HepG2 (cell line): ENCODE measurements around the gene TFCP2L1. TPM values are rescaled to one million over a fixed set of nuclear protein-coding genes. Genes with fewer than 3 reads are reported as not detected.

ENCODE experiments used
- ATAC-seq: fragments of 200-7000 bp; cut with Tn5 transposase; 3 replicates; pipeline ENCODE4 v1.9.1; 2020; ENCODE audit warnings: mild to moderate bottlenecking, moderate library complexity
- BruUV-seq: library from RNA; stranded (reverse); fragments of 400-500 nt; replicated peaks from 2 replicates; lab custom pipeline; 2021; lab: Mats Ljungman, UMichigan
- CTCF ChIA-PET: fragments of 300-600 bp; formaldehyde crosslinking; extraction: SDS; loops from one replicate; lab custom pipeline; 2021; ENCODE audit warnings: low total read pairs, inconsistent platforms, low intra/inter-chr PET ratio; lab: Yijun Ruan, JAX
- POLR2A ChIA-PET: fragments of 350-600 bp; sonication (Branson Sonifier 250); formaldehyde crosslinking; loops from one replicate; lab custom pipeline; 2020; ENCODE audit warnings: antibody characterized with exemption, inconsistent platforms; lab: Yijun Ruan, JAX
- DNase-seq: peaks from one replicate; pipeline ENCODE4 v3.0.0-alpha.2; 2015; ENCODE audit warnings: low spot score
- FAIRE-seq: peaks from 3 replicates; lab custom pipeline; 2011; peaks lifted over from hg19 to GRCh38; lab: Jason Lieb, UNC
- H2AFZ ChIP-seq: one replicate; pipeline ENCODE4 v1.6.1; 2011; ENCODE audit warnings: low read length, inconsistent platforms
- H3K27ac ChIP-seq: fragments of 300-600 bp; 3 replicates; pipeline ENCODE4 v1.8.0; 2011; ENCODE audit warnings: mixed run types, mild to moderate bottlenecking, mixed read lengths, low read length, inconsistent platforms; ENCODE audit not compliant: insufficient read depth; ENCODE audit errors: extremely low read length
- H3K27me3 ChIP-seq, 2 experiments: fragments of 200-600 bp in 1 of 2; 2 replicates in 1 of 2; 3 replicates in 1 of 2; pipeline versions ENCODE4 v1.6.0 to v1.8.0; 2011; ENCODE audit warnings: low read length in 2 of 2, mild to moderate bottlenecking in 2 of 2, moderate library complexity in 2 of 2, inconsistent platforms in 1 of 2; ENCODE audit not compliant: insufficient read depth in 2 of 2, control insufficient read depth in 1 of 2
- H3K36me3 ChIP-seq, 2 experiments: fragments of 200-600 bp in 1 of 2; replicated peaks in 1 of 2; 2 replicates in 1 of 2; 3 replicates in 1 of 2; pipeline versions ENCODE4 v1.5.1 to v1.8.0; 2011; ENCODE audit warnings: low read length in 2 of 2, inconsistent platforms in 1 of 2; ENCODE audit not compliant: insufficient read depth in 2 of 2, control insufficient read depth in 1 of 2
- H3K4me1 ChIP-seq: 2 replicates; pipeline ENCODE4 v1.5.1; 2012; ENCODE audit warnings: low read length, inconsistent platforms; ENCODE audit not compliant: insufficient read depth
- H3K4me2 ChIP-seq: 2 replicates; pipeline ENCODE4 v1.6.0; 2011; ENCODE audit warnings: low read depth, low read length, inconsistent platforms
- H3K4me3 ChIP-seq, 3 experiments: fragments of 200-600 bp in 1 of 3; sonication (generic), shearing (Covaris generic) in 1 of 3; replicated peaks in 1 of 3; 2 replicates each; pipeline ENCODE4 v1.5.1; 2011 to 2016; ENCODE audit warnings: low read length in 3 of 3, inconsistent platforms in 2 of 3, low read depth in 2 of 3, mild to moderate bottlenecking in 2 of 3, control low read depth in 1 of 3, mixed read lengths in 1 of 3; ENCODE audit not compliant: insufficient read depth in 1 of 3
- H3K79me2 ChIP-seq: one replicate; pipeline ENCODE4 v1.6.1; 2011; ENCODE audit warnings: low read length, inconsistent platforms; ENCODE audit not compliant: insufficient read depth
- H3K9ac ChIP-seq: 2 replicates; pipeline ENCODE4 v1.6.0; 2011; ENCODE audit warnings: mild to moderate bottlenecking, low read depth, low read length, inconsistent platforms; ENCODE audit not compliant: insufficient read depth
- H3K9me3 ChIP-seq: 2 replicates; pipeline ENCODE4 v1.5.1; 2012; ENCODE audit warnings: mild to moderate bottlenecking, low read length
- H4K20me1 ChIP-seq: 2 replicates; pipeline ENCODE4 v1.6.0; 2011; ENCODE audit warnings: inconsistent platforms, mild to moderate bottlenecking, low read length, moderate library complexity; ENCODE audit not compliant: insufficient read depth
- ATF7 ChIP-seq, 2 experiments: fragments of 450-650 bp in 1 of 2; sonication (generic) in 1 of 2; formaldehyde crosslinking in 1 of 2; IDR thresholded peaks; 2 replicates each; pipeline versions ENCODE4 v1.4.0 to v1.6.1; 2016 to 2020; ENCODE audit warnings: antibody characterized with exemption in 1 of 2, mild to moderate bottlenecking in 1 of 2, missing genetic modification reagents in 1 of 2
- KDM3A ChIP-seq: IDR thresholded peaks from 2 replicates; pipeline ENCODE4 v1.6.1; 2018; ENCODE audit warnings: low read depth, missing compliant biosample characterization
- MAFF ChIP-seq: IDR thresholded peaks from 2 replicates; pipeline ENCODE4 v1.6.1; 2011; ENCODE audit warnings: low read depth, low read length, improper control_type of control experiment
- MAFK ChIP-seq, 2 experiments: IDR thresholded peaks in 1 of 2; conservative IDR thresholded peaks in 1 of 2; 2 replicates each; pipeline ENCODE4 v1.6.1; 2011; ENCODE audit warnings: improper control_type of control experiment in 2 of 2, low read length in 2 of 2
- MYNN ChIP-seq: sonication (generic); formaldehyde crosslinking; IDR thresholded peaks from 2 replicates; pipeline ENCODE4 v1.4.0; 2020; ENCODE audit warnings: mild to moderate bottlenecking, low read depth, missing genetic modification reagents
- NCOR1 ChIP-seq: fragments of 200-600 bp; sonication (generic); IDR thresholded peaks from 2 replicates; pipeline ENCODE4 v1.7.0; 2017; ENCODE audit warnings: antibody characterized with exemption, low read length, borderline replicate concordance
- ZNF747 ChIP-seq: sonication (generic); formaldehyde crosslinking; IDR thresholded peaks from 2 replicates; pipeline ENCODE4 v1.8.1; 2023; ENCODE audit warnings: missing genetic modification reagents, mild to moderate bottlenecking, borderline replicate concordance
- WGBS: methylation state at CpG from one replicate; pipeline ENCODE4 v1.1.6; 2017; ENCODE audit warnings: low lambda C conversion rate; 5-methylcytosine and 5-hydroxymethylcytosine counted together
- in situ Hi-C: cut with HindIII; loops from 2 replicates; pipeline ENCODE4 v1.10.0; 2017; ENCODE audit warnings: low pct_unique_long_range_greater_than_20kb; ENCODE audit not compliant: extremely low pct_ligation_motif_present
- intact Hi-C: fragments of 100-400 bp; cut with micrococcal nuclease; formaldehyde crosslinking; loops from one replicate; pipeline ENCODE4 v1.10.0; 2022; ENCODE audit not compliant: unreplicated experiment
- polyA plus RNA-seq, 8 experiments: library from polyadenylated mRNA; depleted of rRNA in 3 of 8; stranded (reverse) in 7 of 8; unstranded in 1 of 8; fragments of >200 nt; fragmentation: Illumina TruSeq in 4 of 8; extraction: Trizol in 4 of 8; gene quantifications; 2 replicates each; pipeline versions ENCODE4 v1.2.1 to v1.2.3, GENCODE V29; 2011 to 2016; ENCODE audit warnings: low read depth in 4 of 8, missing spikeins in 1 of 8, mixed read lengths in 1 of 8; ENCODE audit not compliant: insufficient read depth in 1 of 8
- total RNA-seq, 5 experiments: library from RNA; depleted of rRNA; stranded (reverse); fragments of >200 nt; fragmentation: Illumina TruSeq; extraction: Trizol; gene quantifications; 2 replicates each; pipeline ENCODE4 v1.2.3, GENCODE V29; 2016; ENCODE audit warnings: low read depth in 1 of 5
- TF ChIP-seq, protein P1 (sequence below): sonication (generic); formaldehyde crosslinking; IDR thresholded peaks from 2 replicates; pipeline ENCODE4 v1.4.0; 2020; ENCODE audit warnings: mild to moderate bottlenecking, low read depth, missing genetic modification reagents

TFCP2L1 gene
- total and polyA plus RNA-seq, 2 of the 13 experiments (the other 11 are each of a cell fraction or from before 2014, with no cell fraction given) = under 0.01 TPM; not detected in 1

DNA sequence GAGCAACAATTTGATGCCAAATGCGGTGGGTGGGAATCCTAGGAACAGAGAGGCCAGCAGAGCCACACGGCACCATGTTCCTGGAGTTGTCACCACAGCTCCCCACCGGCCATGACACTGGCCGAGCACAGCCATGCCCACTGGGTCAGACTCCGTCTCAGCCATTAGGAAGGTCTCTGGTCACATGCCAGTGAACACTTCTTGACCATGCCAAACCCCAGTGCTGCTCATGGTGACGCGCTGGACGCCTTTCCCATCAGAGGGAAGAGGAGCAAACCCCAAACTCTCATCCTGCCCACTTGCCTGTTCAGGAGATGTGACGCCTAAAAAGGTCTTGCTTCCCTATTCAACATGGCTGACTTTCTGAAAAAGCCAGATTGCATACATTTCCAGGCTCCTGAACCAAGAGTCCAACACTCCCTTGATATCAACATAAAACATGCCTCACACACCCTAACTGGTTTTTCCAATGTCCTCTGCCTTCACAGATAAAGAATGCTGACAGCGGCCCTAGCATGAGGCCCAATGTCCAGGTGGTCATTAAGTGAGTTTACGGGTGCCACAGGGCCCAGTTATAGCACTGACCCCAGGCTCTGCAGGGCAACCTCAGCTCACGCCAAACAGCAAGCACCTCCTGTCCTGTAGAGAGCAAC lies 31.9 kb downstream of the TFCP2L1 start (continued):
- TF ChIP-seq NCOR1 = no peak
- TF ChIP-seq, protein P1, sequence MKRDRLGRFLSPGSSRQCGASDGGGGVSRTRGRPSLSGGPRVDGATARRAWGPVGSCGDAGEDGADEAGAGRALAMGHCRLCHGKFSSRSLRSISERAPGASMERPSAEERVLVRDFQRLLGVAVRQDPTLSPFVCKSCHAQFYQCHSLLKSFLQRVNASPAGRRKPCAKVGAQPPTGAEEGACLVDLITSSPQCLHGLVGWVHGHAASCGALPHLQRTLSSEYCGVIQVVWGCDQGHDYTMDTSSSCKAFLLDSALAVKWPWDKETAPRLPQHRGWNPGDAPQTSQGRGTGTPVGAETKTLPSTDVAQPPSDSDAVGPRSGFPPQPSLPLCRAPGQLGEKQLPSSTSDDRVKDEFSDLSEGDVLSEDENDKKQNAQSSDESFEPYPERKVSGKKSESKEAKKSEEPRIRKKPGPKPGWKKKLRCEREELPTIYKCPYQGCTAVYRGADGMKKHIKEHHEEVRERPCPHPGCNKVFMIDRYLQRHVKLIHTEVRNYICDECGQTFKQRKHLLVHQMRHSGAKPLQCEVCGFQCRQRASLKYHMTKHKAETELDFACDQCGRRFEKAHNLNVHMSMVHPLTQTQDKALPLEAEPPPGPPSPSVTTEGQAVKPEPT (CRISPR knock-in tag) = no peak
- TF ChIP-seq ZNF747 = no peak
- TF ChIP-seq, all 625 proteins: peak for 0

DNA sequence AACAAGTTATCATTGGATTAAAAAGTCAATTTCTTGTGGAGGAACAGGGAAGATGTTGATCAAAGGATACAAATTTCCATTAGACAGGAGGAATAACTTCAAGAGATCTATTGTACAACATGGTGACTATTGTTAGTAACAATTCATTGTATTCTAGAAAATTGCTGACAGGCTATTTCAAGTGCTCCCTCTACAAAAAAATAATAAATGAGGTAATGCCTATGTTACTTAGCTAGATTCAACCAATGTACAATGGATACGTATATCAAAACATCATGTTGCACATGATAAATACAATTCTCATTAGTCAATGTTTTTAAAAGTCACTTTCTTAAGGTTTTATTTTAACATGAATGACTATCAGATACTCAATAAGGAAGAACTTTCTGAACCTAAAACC lies 33.5 kb downstream of the TFCP2L1 start:
- no TSS peak for BruUV-seq
- no peak for FAIRE-seq
- POLR2A ChIA-PET = no interaction called here

More for the DNA sequence above, 33.5 kb downstream of the TFCP2L1 start:
- Histone ChIP-seq H3K4me3 (no peak overlapping the region), H3K27ac (no peak overlapping the region), H3K9me3 (no peaks in the 10 kb centered on the region), H3K36me3 (no peaks in the 10 kb centered on the region), H3K4me1 (no peaks in the 10 kb centered on the region), H3K9ac (no peak overlapping the region), H2AFZ (no peak overlapping the region), H3K27me3 (peaks cover 10 to 59% of the 10 kb centered on the region in 2 experiments), H4K20me1 (no peaks in the 10 kb centered on the region), H3K4me2 (no peak overlapping the region), H3K79me2 (no peaks in the 10 kb centered on the region)
- in situ Hi-C loops = no loop called here
- WGBS = 0% methylated on average over 1 of the region's 1 CpG
- DNase-seq (no peak), ATAC-seq (no peak)
- TF ChIP-seq MAFK (conservative IDR thresholded peaks at IDR 0.05 in 1 of 2, IDR thresholded peaks at IDR 0.05 in 1 of 2; ENCODE audit: low read length in 2 of 2) (peak; percentile 58 to 74; a peak in 3 of 4 replicates), ATF7 (IDR thresholded peaks at IDR 0.05) (peak; percentile 15; the same call in 1 of the 2 replicates), ATF7 (CRISPR knock-in tag; IDR thresholded peaks at IDR 0.05) (no peak), MAFF (peak; percentile 49), KDM3A (no peak), MYNN (no peak)
- CTCF ChIA-PET = no interaction called here
- intact Hi-C loops = no loop called here
